HT-29 (cell line): ENCODE results near the gene KCNK5. TPM values are rescaled to one million over a fixed set of nuclear protein-coding genes. Genes with fewer than 3 reads are reported as not detected.

ENCODE experiments used
- DNase-seq: peaks from one replicate; pipeline ENCODE4 v3.0.0-alpha.2; 2015; ENCODE audit warnings: low spot score
- total RNA-seq: library from RNA; depleted of rRNA; stranded (reverse); fragments of >200 nt; shearing (Covaris generic); gene quantifications from 2 replicates; pipeline ENCODE4 v1.2.3, GENCODE V29; 2014; rRNA removed

The KCNK5 gene, protein sequence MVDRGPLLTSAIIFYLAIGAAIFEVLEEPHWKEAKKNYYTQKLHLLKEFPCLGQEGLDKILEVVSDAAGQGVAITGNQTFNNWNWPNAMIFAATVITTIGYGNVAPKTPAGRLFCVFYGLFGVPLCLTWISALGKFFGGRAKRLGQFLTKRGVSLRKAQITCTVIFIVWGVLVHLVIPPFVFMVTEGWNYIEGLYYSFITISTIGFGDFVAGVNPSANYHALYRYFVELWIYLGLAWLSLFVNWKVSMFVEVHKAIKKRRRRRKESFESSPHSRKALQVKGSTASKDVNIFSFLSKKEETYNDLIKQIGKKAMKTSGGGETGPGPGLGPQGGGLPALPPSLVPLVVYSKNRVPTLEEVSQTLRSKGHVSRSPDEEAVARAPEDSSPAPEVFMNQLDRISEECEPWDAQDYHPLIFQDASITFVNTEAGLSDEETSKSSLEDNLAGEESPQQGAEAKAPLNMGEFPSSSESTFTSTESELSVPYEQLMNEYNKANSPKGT
- total RNA-seq, result 31.8 and 35.3 TPM in 2 replicates

DNA sequence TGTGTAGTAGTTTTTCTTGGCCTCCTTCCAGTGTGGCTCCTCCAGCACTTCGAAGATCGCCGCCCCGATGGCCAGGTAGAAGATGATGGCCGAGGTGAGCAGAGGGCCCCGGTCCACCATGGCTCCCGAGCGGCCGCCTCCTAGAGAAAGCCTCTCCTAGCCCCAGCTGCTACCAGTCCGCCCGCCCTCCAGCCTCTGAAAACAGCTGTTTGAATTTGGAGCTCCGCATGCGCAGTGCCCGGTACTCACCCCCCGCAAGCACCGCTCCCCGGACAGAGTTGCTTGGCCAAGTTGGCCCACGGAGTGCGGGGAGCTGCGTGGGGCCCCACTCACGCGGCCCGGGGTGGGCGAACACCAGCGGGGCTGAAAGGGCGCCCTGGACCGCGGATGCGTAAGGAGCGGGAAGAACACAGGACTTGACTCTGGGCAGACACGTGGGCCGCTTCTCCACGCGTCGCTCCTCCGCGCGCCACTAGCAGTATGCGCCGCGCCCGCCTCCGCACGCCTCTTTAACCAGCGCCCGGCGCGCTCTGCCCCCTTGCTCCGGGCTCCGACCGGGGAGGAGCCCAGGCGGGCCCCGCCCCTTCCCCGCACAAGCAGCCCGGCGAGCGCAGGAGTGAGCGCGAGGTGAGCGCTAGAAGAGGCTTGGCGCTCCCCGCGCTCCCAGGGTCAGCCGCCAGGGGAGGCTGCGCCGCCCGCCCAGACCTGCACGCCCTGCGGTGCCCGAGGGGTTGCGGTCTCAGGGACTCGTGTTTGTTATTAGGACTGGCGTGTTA, at the start of gene KCNK5:
Gene KCNK5 (minus strand): TSS at position 484 of the 776 bp plus-strand sequence. CDS start 364 bp downstream, at position 120.
- peak; percentile 92 for DNase-seq

DNA sequence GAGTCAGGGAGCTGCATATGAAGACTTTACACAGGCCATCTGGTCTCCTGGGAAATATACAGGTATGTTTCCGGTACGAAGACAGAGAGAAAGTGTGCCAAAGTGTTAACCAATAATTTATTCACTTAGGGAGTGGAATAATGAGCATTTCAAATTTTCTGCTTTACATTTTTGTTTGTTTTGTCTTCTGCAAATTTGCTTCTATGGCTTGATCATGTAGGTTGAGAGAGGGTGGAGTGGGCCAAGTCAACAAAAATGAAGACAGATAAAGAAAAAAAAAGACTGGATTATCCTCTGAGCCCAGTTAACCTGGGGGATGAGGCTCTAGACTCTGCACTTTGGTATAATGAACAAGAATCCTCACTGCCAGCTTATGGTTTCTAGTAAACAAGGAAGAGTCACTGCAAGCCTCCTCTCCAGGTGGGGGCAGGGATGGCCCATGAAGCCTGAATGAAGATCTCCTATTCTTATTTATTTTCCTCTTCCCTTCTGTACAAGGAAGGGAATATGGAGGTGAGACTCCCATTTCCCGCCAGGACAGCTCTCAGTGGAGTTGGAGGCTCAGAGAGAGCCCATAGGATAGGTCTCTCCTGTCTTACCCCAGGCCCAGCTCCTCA, 47.2 kb upstream of the KCNK5 start:
- DNase-seq, result peak; percentile 51

DNA sequence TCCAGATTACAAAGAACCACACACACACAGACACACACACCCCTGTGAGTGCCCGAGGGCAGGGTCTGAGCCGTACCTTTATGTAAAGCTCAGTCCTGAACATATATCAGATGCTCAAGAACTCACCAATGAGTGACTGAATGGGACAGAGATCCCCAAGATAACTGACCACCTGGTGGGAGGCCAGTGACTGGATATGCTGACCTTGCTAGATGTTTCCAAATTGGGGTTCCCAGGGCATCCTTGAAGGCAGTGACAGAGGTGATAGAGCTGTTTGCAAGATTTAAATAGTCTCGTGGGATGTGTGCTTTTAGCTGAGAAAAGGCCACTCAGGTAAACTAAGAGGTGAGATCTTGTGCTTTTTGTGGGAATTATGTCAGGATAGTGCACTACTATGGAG, 45.6 kb upstream of the KCNK5 start:
- no peak for DNase-seq

DNA sequence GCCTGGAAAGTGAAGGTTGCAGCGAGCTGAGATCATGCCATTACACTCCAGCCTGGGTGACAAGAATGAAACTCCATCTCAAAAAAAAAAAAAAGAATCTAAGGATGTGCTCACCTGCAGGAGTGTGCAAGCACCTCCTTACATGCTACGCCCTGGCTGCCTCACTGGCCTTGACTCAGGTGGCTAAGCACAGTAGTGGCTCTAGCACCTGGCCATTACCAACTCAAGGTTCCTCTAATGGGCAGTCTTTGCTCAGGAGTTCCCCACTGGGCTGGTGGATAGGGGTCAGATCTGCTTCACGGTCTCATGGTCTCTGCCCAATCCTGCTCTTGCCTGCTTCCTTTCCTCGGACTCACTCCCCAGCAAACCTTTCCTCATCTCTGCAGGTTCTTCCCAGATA, 45.2 kb upstream of the KCNK5 start:
- DNase-seq, result no peak

DNA sequence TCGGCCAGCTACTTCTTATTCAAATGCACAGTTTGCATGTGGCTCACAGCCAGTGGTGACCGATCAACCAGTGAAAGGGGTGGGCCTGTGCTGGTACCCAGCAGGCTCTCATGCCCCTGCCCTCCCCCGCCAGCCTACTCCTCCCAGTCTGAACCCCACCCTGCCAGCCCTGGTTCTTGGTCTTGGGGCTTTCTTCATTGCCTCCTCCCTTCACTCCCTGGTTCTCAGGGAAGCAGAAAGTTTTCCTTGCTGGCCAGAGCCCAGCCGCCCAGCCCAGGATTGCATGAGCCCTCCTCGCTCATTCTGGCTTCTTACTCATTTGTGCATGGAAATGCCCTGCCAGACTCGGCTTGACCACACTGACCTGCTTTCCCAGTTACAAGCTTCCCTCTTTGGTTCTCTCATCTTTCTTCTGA, 44.1 kb upstream of the KCNK5 start:
- DNase-seq, result peak; percentile 64

DNA sequence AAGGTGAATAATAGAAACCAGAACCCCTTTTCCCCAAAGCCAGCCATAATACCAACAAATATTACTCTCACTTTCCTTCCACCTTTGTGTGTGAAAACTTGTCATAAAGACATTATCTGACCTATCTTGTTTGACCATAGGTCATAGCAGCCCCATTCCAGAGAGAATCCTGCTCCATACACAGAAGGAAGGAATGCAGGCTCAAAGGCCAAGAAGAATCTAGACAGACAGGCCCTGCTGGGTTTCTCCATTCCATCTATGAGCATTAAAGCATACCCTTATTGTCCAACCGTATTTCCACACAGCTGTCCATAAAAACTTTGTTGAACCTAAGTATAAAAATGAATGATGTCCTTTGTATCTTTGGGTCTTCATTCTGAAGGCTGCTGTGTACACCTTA, 40.7 kb upstream of the KCNK5 start:
- DNase-seq, result peak; percentile 74

DNA sequence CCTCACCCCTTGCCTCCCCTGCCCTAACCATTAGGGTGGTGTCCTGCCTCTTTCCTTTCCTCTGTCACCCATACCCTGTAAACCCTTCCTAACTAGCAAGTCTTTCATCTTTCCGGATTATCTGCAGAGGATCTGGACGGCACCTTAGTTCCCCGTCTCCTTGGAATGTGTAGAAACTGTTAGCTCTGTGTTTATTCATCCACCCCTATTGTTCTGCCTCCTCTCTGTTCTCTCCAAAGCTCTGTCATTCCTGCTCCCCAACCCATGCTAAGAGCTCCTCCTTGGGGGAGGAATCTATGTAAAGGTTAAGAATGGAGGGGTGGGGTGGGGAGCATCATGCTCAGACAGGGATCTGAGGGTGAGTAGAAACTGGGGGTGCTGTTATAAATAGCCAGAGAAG, 39.4 kb upstream of the KCNK5 start:
- DNase-seq, result peak; percentile 56

DNA sequence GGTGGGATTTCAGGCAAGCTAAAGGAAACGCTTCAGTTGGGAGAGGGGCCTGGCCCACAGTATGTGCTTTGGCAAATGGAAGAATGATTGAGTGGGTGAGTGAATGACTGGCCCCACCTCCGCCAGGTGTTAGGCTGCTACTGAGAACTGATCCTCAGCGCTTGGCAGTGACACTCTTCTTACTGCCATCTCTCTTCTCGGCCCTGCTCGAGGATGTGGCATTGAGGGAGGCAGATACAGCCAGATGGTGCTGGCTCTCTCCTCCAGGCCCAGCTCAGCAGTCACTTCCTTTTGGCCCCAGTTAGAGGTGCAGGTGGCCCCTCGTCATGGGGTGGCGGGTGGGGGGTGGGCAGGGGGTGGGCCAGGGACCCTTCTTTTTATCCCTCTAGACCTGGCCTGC, 38.9 kb upstream of the KCNK5 start:
- DNase-seq, result no peak

DNA sequence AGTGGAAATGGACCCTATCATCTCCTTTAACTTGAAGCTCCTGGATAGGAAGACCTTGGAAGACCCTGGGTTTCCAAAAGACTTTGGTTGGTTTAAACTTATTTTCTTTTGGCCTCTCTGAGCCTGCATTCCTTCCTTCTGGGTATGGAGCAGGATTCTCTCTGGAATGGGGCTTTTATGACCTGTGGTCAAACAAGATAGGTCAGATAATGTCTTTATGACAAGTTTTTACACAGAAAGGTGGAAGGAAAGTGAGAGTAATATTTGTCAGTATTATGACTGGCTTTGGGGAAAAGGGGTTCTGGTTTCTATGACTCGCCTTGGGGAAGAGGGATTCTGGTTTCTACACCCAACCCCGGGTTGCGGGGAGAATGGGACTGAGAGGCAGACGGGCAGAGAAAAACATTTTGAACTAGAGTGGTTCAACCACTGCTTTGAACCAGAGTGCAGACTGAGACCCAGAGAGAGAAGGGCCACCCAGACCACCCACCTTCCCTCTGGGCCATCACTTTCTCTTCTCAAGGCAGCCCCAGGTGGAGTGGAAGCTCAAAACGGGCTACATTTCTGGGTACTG, 37.6 kb upstream of the KCNK5 start:
- DNase-seq, result peak; percentile 11

DNA sequence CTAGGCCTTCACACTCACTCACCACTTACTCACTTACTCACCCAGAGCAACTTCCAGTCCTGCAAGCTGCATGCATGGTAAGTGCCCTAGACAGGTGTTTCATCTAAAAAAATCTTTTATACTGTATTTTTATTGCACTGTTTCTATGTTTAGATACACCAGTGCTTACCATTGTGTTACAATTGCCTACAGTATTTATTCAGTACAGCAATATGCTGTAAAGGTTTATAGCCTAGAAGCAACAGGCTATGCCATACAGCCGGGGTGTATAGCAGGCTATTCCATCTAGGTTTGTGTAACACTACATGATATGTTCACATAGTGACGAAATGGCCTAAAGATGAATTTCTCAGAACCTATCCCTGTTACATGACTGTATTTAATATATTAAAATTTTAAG, 37.1 kb upstream of the KCNK5 start:
- peak; percentile 21 for DNase-seq

DNA sequence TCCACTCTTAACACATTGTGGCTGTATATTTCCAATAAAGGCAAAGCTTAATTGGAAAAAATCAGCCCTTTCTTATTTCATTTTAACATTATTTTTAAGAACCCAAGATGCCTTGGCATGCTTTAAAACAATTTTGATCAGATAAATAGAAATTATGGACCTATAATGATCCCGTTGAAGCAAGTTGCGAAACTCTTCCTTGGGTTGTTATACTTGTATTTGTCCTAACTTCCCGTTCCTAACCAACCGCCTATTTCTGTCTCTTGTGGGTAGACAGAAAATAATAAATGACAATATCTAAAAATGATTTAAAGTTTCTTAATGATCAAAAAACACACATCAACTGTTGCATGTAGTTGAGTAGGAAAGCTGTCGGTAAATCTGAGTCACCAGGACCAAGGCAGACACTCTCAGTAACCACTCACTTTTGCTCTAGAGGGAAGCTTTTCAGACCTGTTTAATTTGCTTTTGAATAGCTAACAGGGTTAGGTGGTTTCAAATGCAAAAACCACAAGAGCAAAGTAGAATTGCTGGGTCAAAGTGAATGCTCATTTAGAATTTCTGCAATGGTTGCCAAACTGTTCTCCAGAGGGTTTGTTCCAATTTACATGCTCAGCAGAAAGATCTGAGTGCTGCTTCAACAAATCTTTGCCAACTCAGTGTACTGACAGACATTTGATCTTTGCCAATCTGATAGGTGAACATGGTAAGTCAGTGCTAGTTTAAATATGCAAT, 34.2 kb upstream of the KCNK5 start:
- peak; percentile 46 for DNase-seq

DNA sequence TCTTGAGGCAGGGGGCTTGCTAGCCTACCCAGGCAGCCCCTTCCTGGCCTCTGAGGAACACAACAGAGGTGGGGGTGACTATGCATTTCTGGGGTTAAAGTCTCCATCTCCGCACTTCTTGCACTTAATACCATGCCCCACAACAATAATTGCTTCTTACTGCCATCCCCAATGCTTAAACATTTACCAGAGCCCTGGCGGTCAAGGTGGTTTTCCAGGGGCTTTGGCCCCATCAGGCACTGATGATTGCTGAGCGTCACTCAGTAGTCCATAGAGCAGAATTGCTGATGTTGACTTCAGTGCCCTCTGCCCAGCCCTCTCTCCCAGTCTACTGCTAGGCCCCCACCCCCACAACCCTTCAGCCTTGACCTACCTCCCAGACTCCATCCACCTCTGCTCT, 32.5 kb upstream of the KCNK5 start:
- no peak for DNase-seq

DNA sequence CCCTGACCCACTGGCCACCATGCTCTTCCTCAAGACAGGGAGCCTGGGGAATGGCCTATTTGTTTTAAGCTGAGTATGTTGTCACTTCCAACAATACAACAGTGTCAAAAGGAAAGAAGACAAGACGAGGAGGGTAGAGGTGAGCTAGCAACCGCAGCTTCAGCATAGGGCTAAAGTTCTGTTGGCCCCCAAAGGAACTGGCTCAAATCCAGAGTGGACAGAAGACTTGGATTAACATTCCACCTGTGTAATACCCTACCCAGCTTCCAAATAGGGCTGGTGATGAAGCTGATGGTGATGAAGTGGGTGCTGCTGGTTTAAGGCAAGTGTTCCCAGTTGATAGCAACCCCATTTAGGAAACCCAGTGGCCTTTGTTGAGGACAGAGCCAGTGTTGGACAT, 31.7 kb upstream of the KCNK5 start:
- DNase-seq, result no peak

DNA sequence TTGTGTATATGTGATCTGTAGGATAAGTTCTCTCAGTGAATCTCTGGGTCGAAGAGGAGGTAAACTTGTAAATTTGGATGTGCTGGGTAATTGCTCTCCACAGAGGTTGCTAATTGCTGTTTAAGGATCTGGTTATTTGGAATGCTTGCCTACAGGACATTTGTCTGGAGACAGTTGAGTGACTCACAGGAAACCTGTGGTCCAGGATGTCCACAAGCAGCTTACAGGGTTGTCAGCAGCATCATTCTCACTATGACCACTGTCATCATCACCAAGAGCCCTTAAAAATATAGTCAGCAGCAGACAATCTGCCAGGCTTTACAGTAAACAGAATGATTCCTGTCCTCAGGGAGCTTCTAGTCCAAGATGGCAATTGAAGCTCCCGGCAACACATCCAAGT, 31.2 kb upstream of the KCNK5 start:
- no peak for DNase-seq

DNA sequence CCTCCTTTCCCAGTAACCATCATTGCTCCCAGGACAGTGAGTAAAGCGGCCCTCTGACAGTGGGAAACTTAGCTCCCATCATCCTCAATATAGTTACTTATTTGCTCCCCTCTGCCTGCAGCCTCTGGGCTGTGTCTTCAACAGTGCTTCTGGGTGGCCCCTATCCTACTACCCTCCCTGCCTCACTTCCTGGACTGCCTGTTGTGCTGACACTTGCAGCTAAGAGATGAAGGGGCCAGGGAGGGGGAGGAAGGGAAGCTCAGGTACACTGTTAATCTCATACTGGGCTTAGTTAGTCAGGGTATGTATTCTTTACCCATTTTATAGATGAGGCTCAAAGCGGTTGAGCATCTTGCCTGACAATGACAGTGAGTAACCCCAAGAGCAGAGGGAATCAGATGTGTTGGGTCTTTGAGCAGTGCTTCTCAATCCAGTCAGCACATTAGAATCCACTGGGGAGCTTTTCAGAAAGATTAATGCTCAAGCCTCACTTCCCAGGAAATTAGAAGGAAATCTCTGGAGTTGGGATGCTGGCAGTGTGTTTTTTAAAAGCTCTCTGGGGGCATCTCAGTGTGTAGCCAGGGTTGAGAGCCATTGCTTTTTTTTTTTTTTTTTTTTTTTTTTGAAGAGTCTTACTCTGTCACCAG, 27.1 kb upstream of the KCNK5 start:
- no peak for DNase-seq

DNA sequence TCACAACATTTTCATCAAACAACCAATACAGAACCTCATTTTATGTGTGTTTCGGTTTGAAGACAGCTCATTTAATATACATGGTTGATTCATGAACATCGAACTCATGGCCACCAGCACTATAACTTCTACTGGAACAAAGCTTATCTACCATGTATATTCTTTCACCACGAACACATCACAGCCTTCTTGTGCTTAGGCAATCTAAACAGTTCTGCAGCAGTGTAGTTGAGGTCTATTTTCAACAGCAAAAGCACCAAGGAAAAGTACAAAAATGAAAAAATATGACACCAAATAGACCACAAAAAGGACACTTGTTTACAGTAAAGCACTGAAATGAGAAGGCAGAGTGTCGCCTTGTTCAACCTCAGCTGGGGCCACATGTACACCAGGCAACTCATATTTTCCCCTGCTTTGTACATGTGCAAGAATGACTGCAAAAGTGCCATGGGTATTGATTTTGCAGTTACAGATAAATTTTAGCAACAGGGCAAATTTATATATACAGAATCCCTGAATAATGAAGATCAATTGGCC, 25.8 kb upstream of the KCNK5 start:
- no peak for DNase-seq

DNA sequence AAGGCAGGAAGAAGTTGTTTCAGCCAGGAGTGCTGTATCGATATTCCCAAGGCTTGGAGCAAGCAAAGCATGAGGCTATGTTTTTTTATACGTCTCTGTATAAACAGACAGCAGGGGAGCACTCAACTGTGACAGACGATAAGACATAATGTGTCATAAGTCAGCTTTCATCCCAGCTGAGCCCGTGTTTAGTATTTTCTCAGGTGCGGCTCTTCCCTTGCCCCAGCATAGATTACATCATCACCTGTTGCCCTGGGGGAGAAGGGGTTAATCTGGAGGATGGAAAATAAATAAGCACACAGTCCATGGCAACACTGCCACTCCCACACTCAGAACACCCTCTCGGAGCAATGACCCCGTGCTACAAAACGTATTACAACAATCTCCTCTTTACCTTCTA, 22.1 kb upstream of the KCNK5 start:
- DNase-seq, result peak; percentile 33

DNA sequence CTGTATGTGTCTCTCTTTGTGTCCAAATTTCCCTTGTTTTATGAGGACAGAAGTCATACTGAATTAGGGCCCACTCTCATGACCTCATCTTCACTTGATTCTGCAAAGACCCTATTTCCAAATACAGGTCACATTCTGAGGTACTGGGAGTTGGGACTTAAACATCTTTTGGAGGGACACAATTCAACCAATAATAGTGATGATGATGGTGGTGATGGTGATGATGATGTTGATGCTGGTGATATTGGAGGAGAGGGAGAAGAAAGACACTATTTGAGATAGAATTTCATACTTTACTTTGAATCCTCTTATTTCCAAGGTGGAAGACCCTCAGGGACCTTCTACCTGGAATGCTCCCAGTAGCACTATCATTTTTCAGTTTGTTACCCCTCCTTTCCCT, 21.2 kb upstream of the KCNK5 start:
- DNase-seq, result no peak

DNA sequence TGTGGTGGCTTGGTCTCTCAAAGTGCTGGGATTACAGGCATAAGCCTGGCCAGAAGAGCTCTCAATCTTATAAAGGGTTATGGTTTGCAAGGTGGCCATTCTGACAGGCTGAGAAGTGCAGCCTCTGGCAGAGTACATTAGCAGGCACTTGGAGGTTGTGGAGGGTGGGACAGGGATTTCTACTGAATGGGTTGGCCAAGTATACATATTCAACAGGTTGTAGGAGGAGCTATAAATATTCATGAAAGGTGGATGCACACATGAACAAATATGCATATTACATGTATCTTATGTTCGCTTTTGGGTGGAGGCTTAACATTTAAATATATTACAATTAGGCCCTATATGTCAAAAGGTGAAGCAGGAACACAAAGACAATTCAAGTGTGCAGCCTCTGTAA, 20.0 kb upstream of the KCNK5 start:
- DNase-seq, result no peak

DNA sequence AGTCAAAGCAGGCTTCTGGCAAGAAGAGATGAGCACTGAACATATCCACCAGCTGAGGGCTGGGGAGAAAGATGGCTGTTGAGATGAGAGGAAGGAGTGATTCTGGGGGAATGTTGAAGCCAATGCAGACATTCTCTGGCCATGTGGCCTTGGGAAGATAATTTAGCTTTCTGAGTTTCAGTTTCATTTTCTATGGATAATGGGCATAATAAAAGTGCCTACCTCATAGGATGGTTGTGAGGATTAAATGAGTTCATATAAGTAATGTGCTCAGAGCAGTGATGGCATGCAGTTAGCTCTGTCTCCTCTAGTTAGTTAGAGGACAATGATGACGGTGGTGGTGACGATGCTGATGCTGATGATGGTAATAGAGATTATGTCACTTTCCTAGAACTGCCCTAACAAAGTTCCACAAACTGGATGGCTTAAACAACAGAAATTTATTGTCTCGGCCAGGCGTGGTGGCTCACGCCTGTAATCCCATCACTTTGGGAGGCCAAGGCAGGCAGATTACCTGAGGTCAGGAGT, 18.5 kb upstream of the KCNK5 start:
- no peak for DNase-seq
